ENCODE data around the gene MIAT.

Gene MIAT

DNA sequence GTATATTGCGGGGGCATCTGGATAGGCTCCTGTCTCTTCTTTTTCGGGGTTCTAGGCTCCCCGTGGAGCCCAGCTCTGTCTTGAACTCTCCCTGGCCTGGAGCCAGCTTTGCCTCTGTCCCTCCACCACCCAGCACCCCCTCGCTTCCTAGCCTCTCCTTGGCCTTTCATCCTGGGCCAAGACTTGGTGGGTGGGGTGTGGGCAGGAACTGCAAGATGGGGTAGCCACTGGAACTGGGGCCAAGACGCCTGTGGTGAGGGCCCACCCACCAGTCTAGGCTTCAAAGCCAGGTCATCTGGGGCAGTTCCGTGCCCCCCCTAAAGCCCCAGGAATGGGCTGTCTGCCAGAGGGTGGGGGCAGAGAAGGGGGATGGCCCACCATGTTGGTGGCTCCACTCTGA, 37.9 kb upstream of the MIAT start:
- Histone ChIP-seq H3K4me3 (ENCODE audit: low read depth, low read length) (no peak overlapping the region), H3K36me3 (ENCODE audit: control insufficient read depth, insufficient read depth, low read length) (no peaks in the 10 kb centered on the region), H3K79me2 (no peaks in the 10 kb centered on the region), H3K9me3 (ENCODE audit: control insufficient read depth, low read length) (no peaks in the 10 kb centered on the region), H3K27me3 (ENCODE audit: control insufficient read depth, insufficient read depth, low read length) (no peaks in the 10 kb centered on the region), H3K4me2 (ENCODE audit: low read length) (no peak overlapping the region), H3K4me1 (no peaks in the 10 kb centered on the region), H3K9ac (no peak overlapping the region), H2AFZ (no peak overlapping the region), H3K27ac (no peak overlapping the region)
- TF ChIP-seq CTCF (IDR thresholded peaks at IDR 0.05): no peak

GRCh38 chr22:26620197-26620596, 37.2 kb upstream of the MIAT start:
- Histone ChIP-seq H3K36me3 (ENCODE audit: control insufficient read depth, insufficient read depth, low read length) (no peaks in the 10 kb centered on the region), H3K9me3 (ENCODE audit: control insufficient read depth, low read length) (no peaks in the 10 kb centered on the region), H3K27ac (no peak overlapping the region), H3K27me3 (ENCODE audit: control insufficient read depth, insufficient read depth, low read length) (no peaks in the 10 kb centered on the region), H3K4me3 (ENCODE audit: low read depth, low read length) (no peak overlapping the region), H3K4me2 (ENCODE audit: low read length) (no peak overlapping the region), H3K4me1 (no peaks in the 10 kb centered on the region), H3K9ac (no peak overlapping the region), H3K79me2 (no peaks in the 10 kb centered on the region), H2AFZ (no peak overlapping the region)
- TF ChIP-seq CTCF (IDR thresholded peaks at IDR 0.05): no peak

- Histone ChIP-seq H3K9ac (no peak within 1 kb of the TSS), H3K79me2 (no peaks in the 10 kb centered on the region), H3K9me3 (ENCODE audit: control insufficient read depth, low read length) (no peaks in the 10 kb centered on the region), H3K4me3 (ENCODE audit: low read depth, low read length) (no peak within 1 kb of the TSS), H3K27ac (no peak within 1 kb of the TSS), H3K27me3 (ENCODE audit: control insufficient read depth, insufficient read depth, low read length) (no peaks in the 10 kb centered on the region), H3K4me2 (ENCODE audit: low read length) (no peak within 1 kb of the TSS), H3K36me3 (ENCODE audit: control insufficient read depth, insufficient read depth, low read length) (no peaks in the 10 kb centered on the region), H3K4me1 (no peaks in the 10 kb centered on the region), H2AFZ (no peak within 1 kb of the TSS)
- no peak for TF ChIP-seq CTCF (IDR thresholded peaks at IDR 0.05)
Measured at GRCh38 chr22:26621663-26622062, 35.7 kb upstream of the MIAT start, which contains the start of gene CRYBA4. Gene CRYBA4, plus strand, starts transcription at chr22:26621963. Its CDS starts 634 bp downstream, at chr22:26622597.

- no peak overlapping the region for H3K9ac ChIP-seq
- H3K36me3 ChIP-seq (ENCODE audit: control insufficient read depth, insufficient read depth, low read length): no peaks in the 10 kb centered on the region
- no peak overlapping the region for H3K4me3 ChIP-seq (ENCODE audit: low read depth, low read length)
- H3K27ac ChIP-seq: no peak overlapping the region
- H3K4me2 ChIP-seq (ENCODE audit: low read length): no peak overlapping the region
- H3K79me2 ChIP-seq: no peaks in the 10 kb centered on the region
- no peak overlapping the region for H2AFZ ChIP-seq
- no peaks in the 10 kb centered on the region for H3K27me3 ChIP-seq (ENCODE audit: control insufficient read depth, insufficient read depth, low read length)
- no peak for TF ChIP-seq CTCF (IDR thresholded peaks at IDR 0.05)
- no peaks in the 10 kb centered on the region for H3K9me3 ChIP-seq (ENCODE audit: control insufficient read depth, low read length)
- H3K4me1 ChIP-seq: no peaks in the 10 kb centered on the region
Measured at GRCh38 chr22:26623984-26624383, 33.4 kb upstream of the MIAT start.

GRCh38 chr22:26624803-26625202, 32.6 kb upstream of the MIAT start:
- Histone ChIP-seq H3K79me2 (no peaks in the 10 kb centered on the region), H3K36me3 (ENCODE audit: control insufficient read depth, insufficient read depth, low read length) (no peaks in the 10 kb centered on the region), H3K4me2 (ENCODE audit: low read length) (no peak overlapping the region), H3K27ac (no peak overlapping the region), H3K9ac (no peak overlapping the region), H3K4me3 (ENCODE audit: low read depth, low read length) (no peak overlapping the region), H3K4me1 (no peaks in the 10 kb centered on the region), H3K27me3 (ENCODE audit: control insufficient read depth, insufficient read depth, low read length) (no peaks in the 10 kb centered on the region), H3K9me3 (ENCODE audit: control insufficient read depth, low read length) (no peaks in the 10 kb centered on the region), H2AFZ (no peak overlapping the region)
- TF ChIP-seq CTCF (IDR thresholded peaks at IDR 0.05): no peak

Measured in parathyroid adenoma (tissue), 2 donors.